B cell (primary cell): Measurements from ENCODE around the gene PLEK2. TPM values are rescaled to one million over a fixed set of nuclear protein-coding genes. Genes with fewer than 3 reads are reported as not detected.

ENCODE experiments used
- ATAC-seq: fragments of 200-7000 bp; cut with Tn5 transposase; one replicate; pipeline ENCODE4 v1.10.0; 2021; ENCODE audit warnings: low read depth, mild to moderate bottlenecking, moderate number of reproducible peaks, moderate library complexity
- CTCF ChIA-PET: fragments of 350-600 bp; sonication (Branson Sonifier 250); formaldehyde crosslinking; loops from one replicate; lab custom pipeline; 2021; ENCODE audit warnings: antibody characterized with exemption, inconsistent platforms; lab: Charles Lee
- POLR2A ChIA-PET: fragments of 350-600 bp; sonication (Branson Sonifier 250); formaldehyde crosslinking; loops from one replicate; lab custom pipeline; 2021; ENCODE audit warnings: antibody characterized with exemption; lab: Charles Lee
- DNase-seq: peaks from one replicate; pipeline ENCODE4 v3.0.0; 2013
- H2AFZ ChIP-seq: 2 replicates; pipeline ENCODE4 v1.6.1; 2012; ENCODE audit warnings: mild to moderate bottlenecking, low read depth, low read length; ENCODE audit not compliant: insufficient read depth, poor library complexity, severe bottlenecking
- H3K27ac ChIP-seq, 2 donors: 1 replicate in 1 of 2; 2 replicates in 1 of 2; pipeline ENCODE4 v1.5.1; 2012 to 2013; ENCODE audit warnings: low read length in 2 of 2, mild to moderate bottlenecking in 2 of 2, moderate library complexity in 1 of 2
- H3K27me3 ChIP-seq, 4 experiments: fragments of 200-600 bp in 1 of 4; sonication (generic) in 1 of 4; replicated peaks in 1 of 4; 1 replicate in 2 of 4; 2 replicates in 2 of 4; pipeline versions ENCODE4 v1.6.1 to v1.7.0; 2013 to 2016; ENCODE audit warnings: low read length in 3 of 4, mild to moderate bottlenecking in 2 of 4, mixed read lengths in 1 of 4, moderate library complexity in 1 of 4; ENCODE audit not compliant: insufficient read depth in 4 of 4, control insufficient read depth in 3 of 4; ENCODE audit errors: control extremely low read depth in 1 of 4
- H3K36me3 ChIP-seq, 2 experiments: replicated peaks in 1 of 2; 1 replicate in 1 of 2; 2 replicates in 1 of 2; pipeline versions ENCODE4 v1.6.1 to v1.7.1; 2013; ENCODE audit warnings: low read length in 1 of 2; ENCODE audit not compliant: insufficient read depth in 2 of 2, control insufficient read depth in 1 of 2; ENCODE audit errors: control extremely low read depth in 1 of 2, extremely low read depth in 1 of 2
- H3K4me1 ChIP-seq, 2 donors: fragments of 200-600 bp in 1 of 2; sonication (generic) in 1 of 2; 1 replicate in 1 of 2; 2 replicates in 1 of 2; pipeline versions ENCODE4 v1.5.1 to v1.6.1; 2013 to 2017; ENCODE audit warnings: low read length in 2 of 2; ENCODE audit not compliant: control insufficient read depth in 2 of 2, insufficient read depth in 2 of 2
- H3K4me2 ChIP-seq: replicated peaks from 2 replicates; pipeline ENCODE3; 2012; ENCODE audit warnings: mild to moderate bottlenecking, low read depth, low read length; ENCODE audit not compliant: poor library complexity, severe bottlenecking
- H3K4me3 ChIP-seq, 5 experiments: fragments of 200-600 bp in 1 of 5; sonication (generic) in 1 of 5; 1 replicate in 3 of 5; 2 replicates in 2 of 5; pipeline versions ENCODE4 v1.5.1 to v1.7.0; 2011 to 2016; ENCODE audit warnings: low read length in 4 of 5, mild to moderate bottlenecking in 4 of 5, low read depth in 2 of 5, control low read depth in 1 of 5, moderate library complexity in 1 of 5; ENCODE audit not compliant: insufficient read depth in 1 of 5; ENCODE audit errors: control extremely low read depth in 1 of 5, extremely low read depth in 1 of 5
- H3K79me2 ChIP-seq: fragments of 200-600 bp; sonication (generic); one replicate; pipeline ENCODE4 v1.6.0; 2016; ENCODE audit warnings: low read length; ENCODE audit not compliant: control insufficient read depth, insufficient read depth
- H3K9ac ChIP-seq: fragments of 200-600 bp; sonication (generic); 2 replicates; pipeline ENCODE4 v1.6.1; 2017; ENCODE audit warnings: mild to moderate bottlenecking, low read length, moderate library complexity
- H3K9me3 ChIP-seq, 3 donors: one replicate each; pipeline versions ENCODE4 v1.6.1 to v1.7.1; 2013; ENCODE audit warnings: low read length in 2 of 3; ENCODE audit not compliant: control insufficient read depth in 2 of 3, insufficient read depth in 1 of 3; ENCODE audit errors: control extremely low read depth in 1 of 3
- H4K20me1 ChIP-seq: 2 replicates; pipeline ENCODE4 v1.6.0; 2012; ENCODE audit warnings: mild to moderate bottlenecking, low read length; ENCODE audit not compliant: insufficient read depth, control insufficient read depth, poor library complexity, severe bottlenecking
- H3K27ac Mint-ChIP-seq: one replicate; pipeline ENCODE4 v1.8.0; 2021; ENCODE audit warnings: mixed read lengths
- H3K27me3 Mint-ChIP-seq: one replicate; pipeline ENCODE4 v1.8.0; 2021; ENCODE audit warnings: mixed read lengths
- H3K4me1 Mint-ChIP-seq: one replicate; pipeline ENCODE4 v1.8.0; 2021; ENCODE audit warnings: mixed read lengths
- H3K4me3 Mint-ChIP-seq: one replicate; pipeline ENCODE4 v1.8.0; 2021; ENCODE audit warnings: mixed read lengths
- H3K9me3 Mint-ChIP-seq: one replicate; pipeline ENCODE4 v1.8.0; 2022; ENCODE audit warnings: mixed read lengths; ENCODE audit not compliant: insufficient read depth
- CTCF ChIP-seq: fragments of 200-600 bp; IDR thresholded peaks from one replicate; pipeline ENCODE4 v1.8.0; 2022; ENCODE audit warnings: antibody characterized with exemption, mild to moderate bottlenecking
- EZH2 ChIP-seq: IDR thresholded peaks from 2 replicates; pipeline ENCODE4 v1.6.1; 2012; ENCODE audit warnings: borderline replicate concordance, low read depth, mild to moderate bottlenecking, moderate library complexity, low read length; ENCODE audit not compliant: insufficient read depth, poor library complexity, severe bottlenecking
- WGBS: methylation state at CpG from one replicate; pipeline ENCODE4 v1.1.5; 2013; ENCODE audit warnings: missing lambda C conversion rate; ENCODE audit not compliant: insufficient coverage; 5-methylcytosine and 5-hydroxymethylcytosine counted together
- intact Hi-C: fragments of 100-400 bp; cut with micrococcal nuclease; formaldehyde crosslinking; loops from one replicate; pipeline ENCODE4 v1.10.0; 2022
- polyA plus RNA-seq: library from polyadenylated mRNA; depleted of rRNA; stranded (reverse); fragments of >200 nt; gene quantifications from 2 replicates; pipeline ENCODE4 v1.2.3, GENCODE V29; 2012
- total RNA-seq, 2 donors: library from RNA; stranded (reverse); fragments of 120-200 nt in 1 of 2; gene quantifications; 1 replicate in 1 of 2; 2 replicates in 1 of 2; pipeline versions ENCODE4 v1.2.3 to v1.2.4, GENCODE V29; 2013 to 2022

PLEK2 gene
- total and polyA plus RNA-seq, 2 donors (not counting 1 experiment from before 2014, with no cell fraction given), result not detected

DNA sequence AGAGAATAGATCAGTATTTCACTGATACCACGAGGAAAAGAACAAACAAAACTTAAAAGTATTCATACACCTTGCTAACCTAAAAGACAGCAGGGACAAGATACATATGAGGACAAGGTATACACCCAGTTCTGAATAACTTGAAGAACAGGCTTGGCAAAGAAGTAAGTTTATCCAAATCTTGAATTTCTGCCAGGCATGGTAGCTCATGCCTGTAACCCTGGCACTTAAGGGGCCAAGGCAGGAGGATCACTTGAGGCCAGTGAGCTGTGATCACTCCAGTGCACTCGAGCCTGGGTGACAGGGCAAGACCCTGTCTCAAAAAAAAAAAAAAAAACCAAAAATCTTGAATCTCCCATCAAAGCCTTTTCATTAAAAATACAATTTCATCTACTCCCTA is 26.8 kb downstream of the PLEK2 start:
- Mint-ChIP-seq H3K27ac (peak overlapping the region; percentile 15), H3K4me1 (no peaks in the 10 kb centered on the region), H3K4me3 (no peak overlapping the region), H3K27me3 (no peaks in the 10 kb centered on the region), H3K9me3 (no peaks in the 10 kb centered on the region)
- Histone ChIP-seq H3K79me2 (no peaks in the 10 kb centered on the region), H3K4me1 (no peaks in the 10 kb centered on the region), H2AFZ (no peak overlapping the region), H3K27ac (no peak overlapping the region), H3K9ac (no peak overlapping the region), H4K20me1 (no peaks in the 10 kb centered on the region), H3K4me2 (no peak overlapping the region), H3K27me3 (no peaks in the 10 kb centered on the region), H3K4me3 (no peak overlapping the region), H3K36me3 (peaks cover 0 to 48% of the 10 kb centered on the region in 2 experiments), H3K9me3 (no peaks in the 10 kb centered on the region)
- 100% methylated on average over 2 of the region's 2 CpGs for WGBS
- ATAC-seq (no peak), DNase-seq (no peak)
- intact Hi-C loops, result no loop called here
- CTCF ChIA-PET, result interaction anchor here (0.6 to 0.7 kb wide), 3 partner anchors 20 to 106 kb away, joined by 3 to 4 read pairs (median 3); no protein-coding TSS in a partner anchor
- no peak for TF ChIP-seq EZH2
- no peak for TF ChIP-seq CTCF
- POLR2A ChIA-PET, result no interaction called here

DNA sequence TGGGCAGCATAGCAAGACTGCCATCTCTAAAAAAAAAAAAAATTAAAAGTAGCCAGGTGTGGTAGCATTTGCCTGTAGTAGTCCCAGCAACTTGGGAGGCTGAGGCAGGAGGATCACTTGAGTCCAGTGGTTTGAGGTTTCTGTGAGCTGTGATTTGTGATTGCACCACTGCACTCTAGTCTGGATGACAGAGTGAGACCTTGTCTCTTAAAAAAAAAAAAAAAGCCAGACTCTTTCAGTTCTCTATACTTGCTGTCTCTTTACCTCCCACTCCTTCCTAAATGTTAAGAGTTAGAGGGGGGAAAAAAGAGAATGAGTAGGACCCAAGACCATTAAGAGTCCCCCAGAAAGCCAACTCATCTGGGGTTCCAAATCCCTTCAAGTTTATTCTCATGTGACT is 34.0 kb downstream of the PLEK2 start:
- no peak overlapping the region for H3K4me3 Mint-ChIP-seq
- POLR2A ChIA-PET, result no interaction called here
- H2AFZ ChIP-seq, result no peak overlapping the region
- no peaks in the 10 kb centered on the region for H4K20me1 ChIP-seq
- H3K79me2 ChIP-seq, result no peaks in the 10 kb centered on the region
- no peaks in the 10 kb centered on the region for H3K4me1 ChIP-seq
- H3K27ac Mint-ChIP-seq, result no peak overlapping the region
- DNase-seq (no peak), ATAC-seq (no peak)
- H3K4me2 ChIP-seq, result no peak overlapping the region
- CTCF ChIA-PET, result interaction anchor here (0.8 kb wide), 1 partner anchor 42 kb away, joined by 4 read pairs; no protein-coding TSS in a partner anchor
- peaks cover 4 to 79% of the 10 kb centered on the region in 2 experiments for H3K36me3 ChIP-seq
- no peaks in the 10 kb centered on the region for H3K9me3 Mint-ChIP-seq
- peaks cover 4% of the 10 kb centered on the region for H3K4me1 Mint-ChIP-seq
- no peaks in the 10 kb centered on the region for H3K27me3 Mint-ChIP-seq
- H3K9me3 ChIP-seq, result no peaks in the 10 kb centered on the region
- TF ChIP-seq EZH2, result no peak
- TF ChIP-seq CTCF, result no peak
- H3K27ac ChIP-seq, result no peak overlapping the region
- H3K9ac ChIP-seq, result no peak overlapping the region
- H3K27me3 ChIP-seq, result no peaks in the 10 kb centered on the region
- H3K4me3 ChIP-seq, result no peak overlapping the region
- intact Hi-C loops, result no loop called here
